NCI-H748 (cell line): ENCODE data around the gene CLDN20.
"Not testable (repeated sequence)": the region's sequence is repeated elsewhere in the genome, so short reads cannot be mapped to it uniquely, and the experiment has no call there.

ENCODE experiments used
- DNase-seq: peaks from one replicate; lab custom pipeline; 2025; ENCODE audit not compliant: unreplicated experiment; lab: John Stamatoyannopoulos, UW

Gene CLDN20, protein sequence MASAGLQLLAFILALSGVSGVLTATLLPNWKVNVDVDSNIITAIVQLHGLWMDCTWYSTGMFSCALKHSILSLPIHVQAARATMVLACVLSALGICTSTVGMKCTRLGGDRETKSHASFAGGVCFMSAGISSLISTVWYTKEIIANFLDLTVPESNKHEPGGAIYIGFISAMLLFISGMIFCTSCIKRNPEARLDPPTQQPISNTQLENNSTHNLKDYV

DNA sequence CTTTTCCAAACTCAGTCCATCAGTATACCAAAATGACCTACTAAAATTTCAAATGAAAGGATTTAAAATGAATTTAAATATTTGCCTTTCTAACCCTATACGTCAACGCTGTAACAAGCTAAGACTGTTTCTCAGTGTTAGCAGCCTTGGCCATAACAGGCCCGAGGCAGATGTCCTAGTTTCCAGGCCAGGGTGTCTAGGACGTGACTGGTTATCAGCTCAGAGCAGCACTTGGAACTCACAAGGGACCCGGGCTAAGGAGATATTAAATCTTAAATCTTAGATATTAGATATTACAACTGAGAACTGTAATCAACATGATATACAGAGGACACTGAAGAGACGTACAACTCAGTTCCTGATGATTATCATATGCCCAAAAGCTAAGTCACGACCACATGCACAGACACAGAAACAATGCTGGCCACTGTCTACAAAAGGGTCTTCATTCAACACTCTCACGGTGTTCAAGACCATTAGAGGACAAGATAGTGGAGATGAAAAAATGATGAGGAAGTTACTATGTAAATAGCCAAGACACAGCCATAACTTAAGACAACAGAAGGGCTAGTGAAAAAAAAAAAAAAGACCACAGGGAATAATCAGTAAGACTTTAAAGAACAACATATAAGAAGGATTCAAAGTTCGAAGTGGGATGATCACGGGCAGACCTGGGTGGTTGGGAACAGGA is at the start of gene CLDN20:
Gene CLDN20, plus strand, starts transcription at position 641 of the 691 bp plus-strand sequence. CDS start 11,707 bp downstream, outside the sequence.
- no peak for DNase-seq

DNA sequence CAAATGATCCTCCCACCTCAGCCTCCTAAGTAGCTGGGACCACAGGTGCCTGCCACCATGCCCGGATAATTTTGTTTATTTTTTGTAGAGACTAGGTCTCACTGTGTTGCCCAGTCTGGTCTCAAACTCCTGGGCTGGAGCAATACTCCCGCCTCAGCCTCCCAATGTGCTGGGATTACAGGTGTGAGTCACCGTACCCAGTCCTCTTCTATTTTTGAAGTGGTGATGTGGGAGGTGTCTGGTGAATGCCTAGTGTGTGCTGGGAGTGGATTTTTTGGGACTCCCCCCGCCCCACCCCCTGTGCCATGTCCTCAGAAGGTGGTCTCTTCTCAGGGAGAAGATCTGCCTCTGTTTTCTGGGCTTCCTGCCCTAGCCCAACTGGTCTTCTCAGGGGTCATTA is 47.9 kb upstream of the CLDN20 start:
- no peak for DNase-seq

DNA sequence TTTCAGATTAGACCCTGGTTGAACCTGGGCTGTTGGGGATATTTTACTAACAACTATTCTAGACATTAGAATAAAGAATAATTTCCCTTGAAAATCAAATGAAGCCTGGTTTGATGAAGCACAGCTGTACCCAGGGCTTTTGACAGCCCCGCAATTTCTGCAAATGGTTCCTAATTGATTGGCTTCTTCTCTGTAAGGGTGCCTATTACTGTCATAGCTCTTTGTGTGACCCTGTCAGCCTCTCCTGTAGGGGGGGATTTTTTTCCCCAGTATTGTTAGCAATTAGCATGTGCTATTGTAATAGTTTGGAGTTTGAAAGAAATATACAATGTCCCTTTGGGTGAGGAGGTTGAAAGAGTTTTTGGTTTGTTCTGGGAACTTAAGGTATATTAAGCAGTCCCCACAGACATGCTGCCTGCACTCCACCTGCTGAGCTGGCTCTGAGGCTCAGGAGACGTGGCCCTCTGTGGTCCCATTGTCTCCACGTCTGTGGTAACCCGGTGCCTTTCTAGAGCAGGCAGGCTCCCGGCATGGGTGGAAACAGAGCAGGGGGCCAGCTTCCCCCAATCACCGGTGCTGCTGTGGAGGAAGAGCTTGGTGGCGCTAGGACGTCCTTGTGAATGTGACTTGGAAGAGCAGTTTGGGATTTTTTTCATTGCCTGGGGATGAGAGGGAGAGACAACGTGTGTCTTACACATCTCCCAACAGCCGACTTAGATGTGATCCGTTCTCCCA is 47.3 kb upstream of the CLDN20 start:
- peak; percentile 31 for DNase-seq

DNA sequence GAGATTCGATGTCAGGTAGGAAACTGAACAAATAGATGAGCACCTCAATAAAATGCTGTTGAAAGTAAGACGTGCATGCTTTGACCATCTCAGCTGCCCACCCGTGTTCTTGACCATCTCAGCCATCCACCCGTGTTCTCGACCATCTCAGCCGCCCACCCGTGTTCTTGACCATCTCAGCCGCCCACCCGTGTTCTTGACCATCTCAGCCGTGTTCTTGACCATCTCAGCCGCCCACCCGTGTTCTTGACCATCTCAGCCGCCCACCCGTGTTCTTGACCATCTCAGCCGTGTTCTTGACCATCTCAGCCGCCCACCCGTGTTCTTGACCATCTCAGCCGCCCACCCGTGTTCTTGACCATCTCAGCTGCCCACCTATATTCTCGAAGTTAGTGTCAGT is 45.1 kb upstream of the CLDN20 start:
- DNase-seq: not testable (repeated sequence)

DNA sequence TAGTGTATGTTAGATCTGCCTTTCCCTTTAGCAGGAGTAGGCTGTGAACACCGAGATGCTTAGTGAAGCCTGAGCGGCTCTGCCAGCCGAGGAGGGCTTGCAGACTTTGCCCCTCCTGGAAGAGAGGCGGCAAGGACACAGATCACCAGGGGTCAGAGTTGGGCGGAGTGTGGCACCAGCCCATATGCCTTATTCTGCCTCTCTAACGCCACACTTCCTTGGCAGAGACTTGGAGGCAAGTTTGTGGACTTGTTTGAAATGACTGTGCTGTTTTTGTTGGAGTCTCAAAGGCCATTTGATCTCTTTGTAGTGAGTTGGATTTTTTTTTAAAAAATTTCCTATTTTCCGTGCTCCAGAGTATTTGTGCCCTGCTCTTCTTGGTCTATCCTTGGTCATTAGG is 44.5 kb upstream of the CLDN20 start:
- no peak for DNase-seq

DNA sequence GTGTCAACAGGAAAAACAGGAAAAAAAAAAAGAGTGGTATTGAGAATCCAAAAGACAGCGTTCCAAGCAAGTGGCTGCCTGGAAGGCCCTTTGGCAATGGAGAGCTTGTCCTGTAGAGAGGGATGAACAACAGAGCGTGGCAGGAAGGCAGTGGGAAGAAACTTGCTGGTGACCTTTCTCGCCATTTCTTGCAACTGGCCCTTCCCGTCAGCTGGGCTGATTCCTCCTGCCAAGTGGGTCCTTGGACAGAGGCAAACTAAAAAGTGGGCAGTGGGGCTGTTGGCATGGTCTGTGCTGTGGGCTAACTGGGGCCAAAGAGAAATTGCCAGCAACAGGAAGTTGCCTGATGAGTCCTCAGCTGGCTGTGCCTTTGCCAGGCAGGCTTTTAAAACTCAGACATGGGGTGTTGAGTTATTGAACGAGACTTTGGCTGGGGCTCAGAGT is 43.9 kb upstream of the CLDN20 start:
- DNase-seq: no peak

DNA sequence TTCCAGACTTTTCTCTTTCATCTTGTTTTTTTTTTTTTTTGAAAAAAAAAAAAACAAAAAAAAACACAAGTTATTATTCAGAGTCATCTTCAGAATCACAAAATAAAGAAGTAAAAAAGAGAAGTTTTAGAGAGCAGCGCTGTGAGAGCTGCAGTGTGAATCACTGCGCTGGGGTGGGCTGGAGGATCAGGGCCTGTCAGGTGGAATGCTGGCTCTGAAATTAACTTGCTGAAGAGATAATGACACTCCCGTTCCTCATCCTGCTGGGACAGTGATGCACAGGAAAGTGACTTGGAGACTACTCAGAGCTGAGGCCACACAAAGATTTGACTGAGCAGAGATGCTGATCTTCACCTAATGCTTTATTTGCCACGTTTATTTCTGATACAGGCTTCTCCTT is 42.7 kb upstream of the CLDN20 start:
- DNase-seq: no peak

DNA sequence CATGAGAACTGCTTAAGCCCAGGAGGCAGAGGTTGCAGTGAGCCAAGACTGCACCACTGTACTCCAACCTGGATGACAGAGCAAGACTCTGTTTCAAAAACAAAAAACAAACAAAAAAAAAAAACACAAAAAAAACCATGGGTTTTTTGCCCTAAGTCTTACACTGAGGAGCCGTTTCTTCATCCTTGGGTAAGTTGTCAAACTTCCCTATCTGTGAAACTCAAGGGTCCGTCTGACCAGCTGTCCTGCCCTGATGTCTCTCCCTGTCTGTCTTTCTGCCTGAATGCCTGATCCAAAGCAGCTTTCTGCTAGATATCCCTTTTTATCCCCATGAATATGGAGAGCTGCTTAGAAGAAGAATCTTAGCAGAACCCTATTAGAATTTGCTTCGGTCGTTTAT is 41.3 kb upstream of the CLDN20 start:
- no peak for DNase-seq

DNA sequence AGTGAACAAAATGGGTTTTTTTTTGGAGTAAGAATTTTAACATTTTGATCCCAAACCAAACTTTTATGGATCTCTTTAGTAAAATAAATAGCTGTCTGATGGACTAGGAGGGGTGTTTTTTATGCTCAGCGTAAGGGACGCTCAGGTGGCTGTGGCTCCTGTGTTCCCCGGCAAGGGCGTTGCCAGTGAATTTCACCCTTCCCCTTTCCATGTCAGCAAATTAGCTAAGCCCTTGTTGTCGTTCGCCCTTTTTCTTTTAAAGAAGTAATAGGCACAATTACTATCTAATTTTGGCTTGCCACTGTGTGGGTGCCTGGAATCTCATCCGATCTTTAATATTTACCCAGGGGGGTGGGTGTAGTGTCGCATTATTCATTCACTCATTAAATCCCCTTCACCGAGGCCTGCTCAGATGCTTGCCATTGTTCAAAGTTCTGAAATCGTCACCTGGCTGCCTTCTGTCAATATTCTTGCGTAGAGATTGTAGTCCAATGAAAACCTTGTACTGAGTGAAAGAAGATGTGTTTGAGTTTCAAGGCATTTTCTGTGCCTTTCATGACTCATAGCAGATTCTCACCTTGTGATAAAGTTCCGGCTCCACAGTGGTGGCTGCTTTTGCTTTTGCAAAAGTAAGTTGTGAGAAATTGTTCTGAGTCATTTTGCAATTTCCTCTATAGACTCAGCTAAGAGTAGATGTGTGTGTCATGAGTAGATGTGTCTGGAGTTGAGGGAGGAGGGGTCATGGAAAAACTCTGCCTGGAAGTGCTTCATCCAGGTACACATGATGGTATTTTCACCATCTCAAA is 40.0 kb upstream of the CLDN20 start:
- DNase-seq: peak; percentile 89

DNA sequence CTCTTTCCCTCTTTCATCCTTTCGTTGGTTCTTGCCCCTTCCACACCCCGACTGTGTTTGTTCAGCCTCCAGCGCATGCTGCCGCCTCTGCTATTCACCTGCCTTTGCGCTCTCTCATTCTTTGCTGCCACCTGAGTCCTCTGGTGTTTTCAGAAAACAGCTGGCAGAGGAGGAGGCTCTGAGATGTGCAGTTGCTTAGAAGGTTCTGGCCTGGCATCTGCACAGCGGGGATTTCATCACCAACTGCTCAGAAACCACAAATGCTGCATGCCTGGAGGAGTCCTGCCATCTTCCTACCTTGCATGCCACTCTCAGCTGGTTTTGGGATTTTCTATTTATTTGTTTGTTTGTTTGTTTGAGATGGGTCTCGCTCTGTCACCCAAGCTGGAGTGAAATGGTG is 39.2 kb upstream of the CLDN20 start:
- peak; percentile 68 for DNase-seq

DNA sequence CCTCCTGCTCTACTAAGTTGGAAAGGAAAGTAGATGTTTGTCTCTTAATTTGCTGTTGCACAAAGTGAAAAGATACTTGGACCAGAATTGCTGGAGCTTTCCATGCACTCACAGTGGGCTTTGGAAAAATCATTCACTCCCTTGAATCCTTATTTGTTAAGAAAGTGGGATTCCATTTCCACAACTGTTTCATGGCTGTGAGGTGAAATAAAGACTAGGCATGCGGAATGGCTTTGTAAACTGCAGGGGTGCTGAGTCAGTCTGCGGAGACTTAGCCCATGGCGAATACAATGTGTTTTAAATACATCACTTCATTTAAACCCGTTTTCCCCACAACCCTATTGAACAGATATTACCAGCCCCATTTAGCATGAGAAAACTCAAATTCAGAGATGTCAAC is 36.8 kb upstream of the CLDN20 start:
- no peak for DNase-seq

DNA sequence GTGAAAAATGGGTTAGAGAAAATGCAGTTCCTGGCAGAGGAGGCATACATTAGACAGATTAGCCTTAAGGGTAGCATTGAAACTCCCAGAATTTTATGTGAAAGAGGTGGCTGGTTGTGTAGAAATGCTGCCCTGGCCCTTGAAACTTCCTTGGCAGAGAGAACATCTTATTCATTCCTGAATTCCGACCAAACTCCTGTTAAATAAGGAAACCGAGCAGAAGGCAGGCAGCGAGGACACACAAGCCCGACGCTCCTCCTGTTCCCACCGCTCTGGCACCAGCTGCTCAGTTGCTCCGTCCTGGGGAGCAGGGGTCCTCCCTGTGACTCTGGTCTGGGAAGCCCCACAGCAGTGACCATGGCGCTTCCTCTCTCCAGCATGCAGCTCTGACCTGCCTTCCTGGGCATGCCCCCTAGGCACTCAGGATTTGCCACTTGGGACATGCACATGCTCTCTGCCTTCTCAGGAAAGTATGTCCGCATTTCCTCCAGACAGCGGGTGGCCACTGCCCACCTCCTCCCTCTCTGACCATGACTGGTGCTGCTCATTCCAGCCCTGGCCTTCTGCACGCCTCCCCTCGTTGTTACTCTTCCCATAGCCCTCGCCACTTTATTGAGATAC is 35.2 kb upstream of the CLDN20 start:
- DNase-seq: no peak

DNA sequence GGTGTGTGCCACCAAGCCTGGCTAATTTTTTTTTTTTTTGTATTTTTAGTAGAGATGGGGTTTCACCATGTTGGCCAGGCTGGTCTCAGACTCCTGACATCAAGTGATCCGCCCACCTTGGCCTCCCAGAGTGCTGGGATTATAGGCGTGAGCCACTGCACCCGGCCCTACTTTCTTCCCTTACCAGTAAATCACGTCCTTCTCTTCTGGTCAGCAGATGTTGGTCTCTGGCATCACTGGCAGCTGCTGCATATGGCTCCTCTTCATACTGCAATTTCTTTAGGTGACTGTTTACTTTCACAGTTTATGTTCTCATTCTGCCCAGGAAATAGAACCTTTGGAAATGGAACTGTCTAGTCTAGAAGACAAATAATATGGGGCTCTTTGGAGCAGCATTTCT is 32.8 kb upstream of the CLDN20 start:
- DNase-seq: not testable (repeated sequence)

DNA sequence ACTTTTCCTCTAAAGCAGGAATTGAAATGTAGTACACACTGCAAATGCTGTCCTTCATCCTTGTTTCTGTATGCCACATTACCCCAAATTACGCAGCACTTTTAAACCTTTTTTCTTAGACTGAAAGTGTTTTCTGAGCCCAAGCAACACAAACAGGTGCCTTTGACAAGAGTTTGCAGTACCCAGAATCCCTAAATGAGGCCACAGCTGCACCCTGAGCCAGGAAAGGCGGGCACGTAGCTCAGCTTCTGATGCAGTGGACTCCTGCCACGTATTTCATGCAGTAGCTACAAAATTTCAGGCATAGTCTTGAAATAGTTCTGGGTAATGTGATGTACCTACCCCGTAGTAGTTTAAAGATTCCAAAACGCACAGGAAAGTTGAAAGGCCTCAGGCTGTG is 31.0 kb upstream of the CLDN20 start:
- DNase-seq: no peak

DNA sequence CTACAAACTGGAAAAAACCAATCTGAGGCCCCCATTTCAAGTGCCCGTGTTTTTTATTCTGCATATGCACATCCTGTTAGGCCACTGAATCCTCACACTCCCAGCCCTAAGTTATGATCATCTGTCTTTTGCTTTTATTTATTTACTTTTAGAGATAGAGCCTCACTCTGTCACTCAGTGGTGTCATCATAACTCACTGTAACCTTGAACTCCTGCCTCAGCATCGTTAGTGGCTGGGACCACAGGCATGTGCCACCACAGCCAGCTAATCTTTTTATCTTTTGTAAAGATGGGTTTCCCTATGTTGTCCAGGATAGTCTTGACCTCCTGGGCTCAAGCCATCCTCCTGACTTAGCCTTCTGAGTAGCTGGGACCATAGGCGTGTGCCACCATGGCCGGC is 29.6 kb upstream of the CLDN20 start:
- DNase-seq: no peak

DNA sequence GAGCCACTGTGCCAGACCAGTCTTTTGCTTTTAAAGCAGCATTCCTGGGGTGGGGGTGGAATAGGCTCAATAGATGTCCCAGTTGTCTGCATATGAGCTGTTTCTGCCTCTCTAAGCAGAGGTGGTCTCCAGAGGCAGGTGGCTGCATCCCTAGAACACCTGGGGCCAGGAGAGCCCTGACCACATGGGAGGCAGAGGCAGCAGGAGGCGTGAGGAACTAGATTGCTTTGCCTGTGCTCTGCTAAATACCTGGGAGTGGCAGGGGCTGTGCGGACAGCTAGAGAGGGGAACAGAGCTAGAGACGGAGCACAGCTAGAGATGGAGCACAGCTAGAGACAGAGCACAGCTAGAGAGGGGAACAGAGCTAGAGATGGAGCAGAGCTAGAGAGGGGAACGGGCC is 29.1 kb upstream of the CLDN20 start:
- no peak for DNase-seq

DNA sequence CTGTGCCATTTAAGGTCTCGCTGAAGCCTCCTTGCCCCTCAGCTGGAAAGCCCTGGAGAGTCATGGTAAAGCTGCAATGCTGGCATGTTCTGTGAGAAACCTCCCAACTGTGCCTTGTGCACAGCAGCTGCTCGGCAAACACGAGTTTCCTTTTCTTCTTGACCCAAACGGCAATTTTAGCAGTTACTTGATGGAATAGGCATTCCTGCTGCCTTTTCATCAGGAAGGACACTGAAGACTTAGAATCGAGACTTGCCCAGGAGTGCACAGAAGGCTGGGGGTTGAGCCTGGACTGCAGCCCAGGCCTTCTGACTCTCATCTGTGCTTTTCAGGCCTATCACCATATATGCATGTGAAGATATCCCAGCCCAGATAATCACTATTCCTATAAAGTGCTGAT is 28.7 kb upstream of the CLDN20 start:
- DNase-seq: no peak

DNA sequence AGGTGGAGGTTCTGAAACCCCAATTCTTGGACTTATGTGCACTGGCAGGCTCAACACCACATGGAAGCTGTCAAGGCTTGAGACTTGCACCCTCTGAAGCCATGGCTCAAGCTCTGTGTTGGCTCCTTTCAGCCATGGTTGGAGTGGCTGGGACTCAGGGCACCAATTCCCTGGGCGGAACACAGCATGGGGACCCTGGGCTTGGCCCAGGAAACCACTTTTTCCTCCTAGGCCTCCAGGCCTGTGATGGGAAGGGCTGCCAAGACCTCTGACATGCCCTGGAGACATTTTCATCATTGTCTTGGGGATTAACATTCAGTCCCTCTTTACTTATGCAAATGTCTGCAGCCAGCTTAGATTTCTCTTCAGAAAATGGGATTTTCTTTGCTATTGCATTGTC is 26.2 kb upstream of the CLDN20 start:
- no peak for DNase-seq

DNA sequence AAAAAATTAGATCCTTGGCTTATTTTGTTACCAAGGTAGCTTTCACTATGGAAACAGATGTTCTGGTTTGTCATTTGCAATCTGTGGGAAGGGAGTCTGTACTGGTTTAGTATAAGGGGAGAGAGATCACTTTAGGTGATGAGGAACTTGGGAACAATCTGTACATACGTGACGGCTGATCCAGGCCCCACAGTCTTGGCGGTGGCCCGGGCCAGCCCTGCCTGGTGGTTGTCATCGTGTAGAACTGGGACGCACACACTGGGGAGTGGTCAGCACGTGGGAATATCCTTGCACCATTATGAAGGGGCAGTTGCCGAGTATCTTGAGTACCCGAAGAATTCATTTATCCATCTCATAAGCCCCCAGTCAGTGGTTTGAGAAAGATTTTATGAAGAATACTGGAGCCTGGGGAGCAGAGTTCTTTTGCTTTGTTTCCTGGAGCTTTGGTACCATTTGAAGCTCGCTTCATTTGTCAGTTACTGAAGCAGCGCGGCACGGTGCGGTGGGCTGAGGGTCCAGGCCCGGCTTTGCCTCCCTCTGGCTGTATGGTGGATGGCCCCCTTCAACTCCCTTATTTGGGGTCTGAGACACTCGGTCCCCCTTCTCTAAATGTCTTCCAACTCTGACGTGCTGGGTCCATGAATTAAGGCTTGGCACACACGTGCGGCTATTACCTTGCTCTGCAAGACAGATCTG is 22.8 kb upstream of the CLDN20 start:
- no peak for DNase-seq

DNA sequence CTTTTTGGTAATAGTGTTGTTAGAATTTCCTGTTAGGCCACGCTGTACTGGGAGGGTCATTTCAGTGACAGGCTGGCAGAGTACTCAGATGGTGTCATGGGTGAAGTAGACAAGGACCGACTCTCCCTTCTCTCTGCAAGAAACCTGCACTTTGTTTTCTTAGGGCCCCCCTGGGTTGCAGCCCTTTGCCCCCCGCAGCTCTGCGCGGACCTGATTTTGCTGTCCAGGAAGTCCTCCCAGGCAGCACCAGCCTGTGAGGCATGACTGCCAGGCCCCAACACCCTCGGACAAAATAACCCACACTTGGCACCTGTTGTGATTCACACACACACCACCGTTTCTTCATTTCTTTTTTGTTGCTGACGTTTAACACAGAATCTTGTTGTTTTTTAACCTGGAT is 21.8 kb upstream of the CLDN20 start:
- DNase-seq: no peak
